Body of pancreas (tissue), 4 donors: ENCODE measurements around the gene RNPEPL1.

Source experiments
- CTCF ChIP-seq, 7 experiments: fragments of 450-650 bp in 4 of 7; fragments of 200-600 bp in 3 of 7; sonication (generic) in 3 of 7; IDR thresholded peaks; one replicate each; pipeline ENCODE4 v1.5.1; 2016 to 2019; ENCODE audit warnings: antibody characterized with exemption in 7 of 7
- POLR2A ChIP-seq, 3 donors: fragments of 450-650 bp; IDR thresholded peaks; one replicate each; pipeline ENCODE4 v1.6.1; 2016; ENCODE audit warnings: antibody characterized with exemption in 3 of 3, mild to moderate bottlenecking in 2 of 3

GRCh38 chr2:240585101-240585500, 16.8 kb downstream of the RNPEPL1 start:
- TF ChIP-seq CTCF (IDR thresholded peaks at IDR 0.05) (no peak), POLR2A (IDR thresholded peaks at IDR 0.05) (no peak)
